ENCODE data around the gene PCCA.

Gene PCCA

GRCh38 chr13:100473501-100474044 is 384.7 kb downstream of the PCCA start:
- no peaks in the 10 kb centered on the region for H3K79me2 ChIP-seq (ENCODE audit: insufficient read depth, low read length)
- no peak overlapping the region for H3K4me2 ChIP-seq (ENCODE audit: low read length)
- H3K36me3 ChIP-seq (ENCODE audit: insufficient read depth, low read length), result no peaks in the 10 kb centered on the region
- H3K4me3 ChIP-seq (ENCODE audit: low read depth, low read length, poor library complexity, severe bottlenecking), result no peak overlapping the region
- H3K9ac ChIP-seq (ENCODE audit: low read length), result no peak overlapping the region
- H3K4me1 ChIP-seq (ENCODE audit: insufficient read depth, low read length, severe bottlenecking), result no peaks in the 10 kb centered on the region
- H3K27ac ChIP-seq (ENCODE audit: low read depth, low read length, poor library complexity, severe bottlenecking), result no peak overlapping the region
- TF ChIP-seq EZH2 (IDR thresholded peaks at IDR 0.05; ENCODE audit: borderline replicate concordance, low read length), result no peak
- TF ChIP-seq CTCF (IDR thresholded peaks at IDR 0.05; ENCODE audit: low read length), result no peak
- H4K20me1 ChIP-seq (ENCODE audit: insufficient read depth, low read length), result no peaks in the 10 kb centered on the region
- H3K9me2 ChIP-seq (ENCODE audit: low read depth, low read length), result no peaks in the 10 kb centered on the region
- H3F3A ChIP-seq (ENCODE audit: insufficient read depth, low read length), result no peaks in the 10 kb centered on the region
- H2AFZ ChIP-seq (ENCODE audit: low read length), result no peak overlapping the region
- H3K9me3 ChIP-seq (ENCODE audit: low read length), result no peaks in the 10 kb centered on the region
- H3K27me3 ChIP-seq (ENCODE audit: insufficient read depth, low read length), result no peaks in the 10 kb centered on the region; the same call in 1 of the 2 replicates

GRCh38 chr13:100476963-100477362 is 388.1 kb downstream of the PCCA start:
- Histone ChIP-seq H3F3A (ENCODE audit: insufficient read depth, low read length) (no peaks in the 10 kb centered on the region), H3K9me2 (ENCODE audit: low read depth, low read length) (no peaks in the 10 kb centered on the region), H4K20me1 (ENCODE audit: insufficient read depth, low read length) (no peaks in the 10 kb centered on the region), H3K27me3 (ENCODE audit: insufficient read depth, low read length) (peaks cover 5% of the 10 kb centered on the region; the same call in 1 of the 2 replicates), H2AFZ (ENCODE audit: low read length) (no peak overlapping the region), H3K4me3 (ENCODE audit: low read depth, low read length, poor library complexity, severe bottlenecking) (no peak overlapping the region), H3K4me2 (ENCODE audit: low read length) (no peak overlapping the region), H3K27ac (ENCODE audit: low read depth, low read length, poor library complexity, severe bottlenecking) (no peak overlapping the region), H3K9me3 (ENCODE audit: low read length) (no peaks in the 10 kb centered on the region), H3K36me3 (ENCODE audit: insufficient read depth, low read length) (no peaks in the 10 kb centered on the region), H3K4me1 (ENCODE audit: insufficient read depth, low read length, severe bottlenecking) (no peaks in the 10 kb centered on the region), H3K79me2 (ENCODE audit: insufficient read depth, low read length) (no peaks in the 10 kb centered on the region), H3K9ac (ENCODE audit: low read length) (no peak overlapping the region)
- TF ChIP-seq EZH2 (IDR thresholded peaks at IDR 0.05; ENCODE audit: borderline replicate concordance, low read length) (no peak), CTCF (IDR thresholded peaks at IDR 0.05; ENCODE audit: low read length) (no peak)

GRCh38 chr13:100478107-100478809 is 389.4 kb downstream of the PCCA start:
- no peaks in the 10 kb centered on the region for H3K9me3 ChIP-seq (ENCODE audit: low read length)
- H4K20me1 ChIP-seq (ENCODE audit: insufficient read depth, low read length), result no peaks in the 10 kb centered on the region
- H3K27me3 ChIP-seq (ENCODE audit: insufficient read depth, low read length), result 0 out of 2 replicates have a peak, but pooled peaks cover 5% of the 10 kb centered on the region
- no peaks in the 10 kb centered on the region for H3K9me2 ChIP-seq (ENCODE audit: low read depth, low read length)
- no peak overlapping the region for H3K27ac ChIP-seq (ENCODE audit: low read depth, low read length, poor library complexity, severe bottlenecking)
- H3K36me3 ChIP-seq (ENCODE audit: insufficient read depth, low read length), result no peaks in the 10 kb centered on the region
- no peak overlapping the region for H3K4me3 ChIP-seq (ENCODE audit: low read depth, low read length, poor library complexity, severe bottlenecking)
- H2AFZ ChIP-seq (ENCODE audit: low read length), result no peak overlapping the region
- H3K4me2 ChIP-seq (ENCODE audit: low read length), result no peak overlapping the region
- no peak for TF ChIP-seq CTCF (IDR thresholded peaks at IDR 0.05; ENCODE audit: low read length)
- no peak for TF ChIP-seq EZH2 (IDR thresholded peaks at IDR 0.05; ENCODE audit: borderline replicate concordance, low read length)
- no peaks in the 10 kb centered on the region for H3K4me1 ChIP-seq (ENCODE audit: insufficient read depth, low read length, severe bottlenecking)
- H3F3A ChIP-seq (ENCODE audit: insufficient read depth, low read length), result no peaks in the 10 kb centered on the region
- H3K9ac ChIP-seq (ENCODE audit: low read length), result no peak overlapping the region
- H3K79me2 ChIP-seq (ENCODE audit: insufficient read depth, low read length), result no peaks in the 10 kb centered on the region

Data from OCI-LY1 (cell line).